Measurements from ENCODE around the gene MGAT5. TPM values are rescaled to one million over a fixed set of nuclear protein-coding genes. Genes with fewer than 3 reads are reported as not detected.

Gene MGAT5
- total RNA-seq, 2 donors from 2014 or later: 61.7 to 63.2 TPM

DNA sequence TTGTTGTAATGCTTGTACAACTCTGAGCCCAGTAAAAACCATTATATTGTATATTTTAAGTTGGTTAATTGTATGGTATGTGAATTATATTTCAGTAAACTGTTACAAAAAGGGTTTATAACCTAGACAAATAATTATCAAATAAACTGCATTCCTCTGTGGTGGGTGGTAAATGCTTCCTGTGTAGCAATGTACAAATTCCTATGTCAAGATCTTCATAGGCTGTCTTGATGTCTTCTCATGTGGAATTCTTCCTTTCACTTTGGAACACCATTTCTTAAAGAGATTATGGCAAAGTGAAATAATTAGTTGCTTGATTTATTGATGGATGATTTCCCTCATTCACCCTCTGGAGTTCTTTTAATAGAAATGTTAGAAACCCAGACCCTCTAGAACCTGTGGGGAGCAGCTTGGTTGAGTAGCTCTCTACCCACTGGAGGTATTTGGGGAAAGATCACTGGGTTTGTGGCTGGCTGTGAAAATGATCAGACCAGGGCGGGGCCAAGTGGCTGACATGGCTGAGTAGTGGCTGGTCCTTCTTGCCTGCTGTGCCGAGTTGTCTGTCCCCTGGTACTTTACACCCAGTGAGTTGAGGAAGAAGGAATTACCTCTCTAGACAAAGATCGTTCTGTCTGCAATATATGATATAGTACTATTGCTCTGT is 22.4 kb upstream of the MGAT5 start:
- no peak for DNase-seq
- Histone ChIP-seq H3K4me3 (no peak overlapping the region), H3K9me3 (no peaks in the 10 kb centered on the region), H3K9ac (ENCODE audit: low read depth in 2 of 2, low read length in 2 of 2) (no peak overlapping the region), H3K27ac (no peak overlapping the region), H3K36me3 (no peaks in the 10 kb centered on the region), H3K4me1 (no peaks in the 10 kb centered on the region), H3K27me3 (no peaks in the 10 kb centered on the region)
- TF ChIP-seq, protein P1, sequence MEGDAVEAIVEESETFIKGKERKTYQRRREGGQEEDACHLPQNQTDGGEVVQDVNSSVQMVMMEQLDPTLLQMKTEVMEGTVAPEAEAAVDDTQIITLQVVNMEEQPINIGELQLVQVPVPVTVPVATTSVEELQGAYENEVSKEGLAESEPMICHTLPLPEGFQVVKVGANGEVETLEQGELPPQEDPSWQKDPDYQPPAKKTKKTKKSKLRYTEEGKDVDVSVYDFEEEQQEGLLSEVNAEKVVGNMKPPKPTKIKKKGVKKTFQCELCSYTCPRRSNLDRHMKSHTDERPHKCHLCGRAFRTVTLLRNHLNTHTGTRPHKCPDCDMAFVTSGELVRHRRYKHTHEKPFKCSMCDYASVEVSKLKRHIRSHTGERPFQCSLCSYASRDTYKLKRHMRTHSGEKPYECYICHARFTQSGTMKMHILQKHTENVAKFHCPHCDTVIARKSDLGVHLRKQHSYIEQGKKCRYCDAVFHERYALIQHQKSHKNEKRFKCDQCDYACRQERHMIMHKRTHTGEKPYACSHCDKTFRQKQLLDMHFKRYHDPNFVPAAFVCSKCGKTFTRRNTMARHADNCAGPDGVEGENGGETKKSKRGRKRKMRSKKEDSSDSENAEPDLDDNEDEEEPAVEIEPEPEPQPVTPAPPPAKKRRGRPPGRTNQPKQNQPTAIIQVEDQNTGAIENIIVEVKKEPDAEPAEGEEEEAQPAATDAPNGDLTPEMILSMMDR (IDR thresholded peaks at IDR 0.05): no peak
- intact Hi-C loops (cut with DNase I): no loop called here

DNA sequence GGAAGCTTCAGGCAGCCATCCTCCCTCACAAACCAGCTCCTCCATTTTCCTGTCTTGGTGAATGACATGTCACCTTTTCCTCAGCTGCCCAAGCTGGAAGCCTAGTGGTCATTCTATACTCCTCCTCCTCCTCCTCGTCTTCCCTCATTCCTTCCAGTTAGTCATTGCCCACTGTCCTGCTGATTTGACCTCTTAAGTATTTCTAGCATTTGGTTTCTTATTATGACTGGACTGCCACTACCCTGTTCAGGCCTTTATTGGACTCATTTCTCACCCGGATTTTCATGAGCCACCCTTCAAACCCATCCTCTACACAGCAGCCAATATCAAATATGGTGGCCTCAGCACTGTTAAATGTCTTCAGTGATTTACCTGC is 21.9 kb upstream of the MGAT5 start:
- Histone ChIP-seq H3K36me3 (no peaks in the 10 kb centered on the region), H3K4me1 (no peaks in the 10 kb centered on the region), H3K27me3 (no peaks in the 10 kb centered on the region), H3K27ac (no peak overlapping the region), H3K4me3 (no peak overlapping the region), H3K9ac (ENCODE audit: low read depth in 2 of 2, low read length in 2 of 2) (no peak overlapping the region), H3K9me3 (no peaks in the 10 kb centered on the region)
- intact Hi-C loops (cut with DNase I): no loop called here
- DNase-seq: no peak
- TF ChIP-seq, protein P1 (IDR thresholded peaks at IDR 0.05): no peak

DNA sequence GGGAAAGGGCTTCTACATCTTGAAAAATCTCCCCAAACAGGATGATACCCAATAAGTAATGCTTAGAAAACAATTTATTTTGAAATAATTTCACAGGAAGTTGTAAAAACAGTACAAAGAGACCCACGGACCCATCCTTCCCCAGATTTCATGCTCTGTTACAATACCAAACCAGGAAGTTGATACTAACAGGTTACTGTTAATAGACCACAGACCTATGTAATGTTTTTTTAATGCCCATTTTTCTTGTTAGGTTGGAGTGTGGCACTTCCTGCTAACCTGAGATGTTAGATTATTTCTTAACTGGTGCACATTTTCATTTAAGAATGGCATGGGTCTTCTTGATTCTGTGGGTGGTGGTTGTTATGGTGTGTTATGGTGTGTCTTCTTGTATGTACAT is 21.4 kb upstream of the MGAT5 start:
- intact Hi-C loops (cut with DNase I): no loop called here
- Histone ChIP-seq H3K36me3 (no peaks in the 10 kb centered on the region), H3K27ac (peak overlapping the region; percentile 40), H3K9me3 (no peaks in the 10 kb centered on the region), H3K9ac (ENCODE audit: low read depth in 2 of 2, low read length in 2 of 2) (no peak overlapping the region), H3K27me3 (no peaks in the 10 kb centered on the region), H3K4me1 (no peaks in the 10 kb centered on the region), H3K4me3 (no peak overlapping the region)
- TF ChIP-seq, protein P1 (IDR thresholded peaks at IDR 0.05): no peak
- no peak for DNase-seq

DNA sequence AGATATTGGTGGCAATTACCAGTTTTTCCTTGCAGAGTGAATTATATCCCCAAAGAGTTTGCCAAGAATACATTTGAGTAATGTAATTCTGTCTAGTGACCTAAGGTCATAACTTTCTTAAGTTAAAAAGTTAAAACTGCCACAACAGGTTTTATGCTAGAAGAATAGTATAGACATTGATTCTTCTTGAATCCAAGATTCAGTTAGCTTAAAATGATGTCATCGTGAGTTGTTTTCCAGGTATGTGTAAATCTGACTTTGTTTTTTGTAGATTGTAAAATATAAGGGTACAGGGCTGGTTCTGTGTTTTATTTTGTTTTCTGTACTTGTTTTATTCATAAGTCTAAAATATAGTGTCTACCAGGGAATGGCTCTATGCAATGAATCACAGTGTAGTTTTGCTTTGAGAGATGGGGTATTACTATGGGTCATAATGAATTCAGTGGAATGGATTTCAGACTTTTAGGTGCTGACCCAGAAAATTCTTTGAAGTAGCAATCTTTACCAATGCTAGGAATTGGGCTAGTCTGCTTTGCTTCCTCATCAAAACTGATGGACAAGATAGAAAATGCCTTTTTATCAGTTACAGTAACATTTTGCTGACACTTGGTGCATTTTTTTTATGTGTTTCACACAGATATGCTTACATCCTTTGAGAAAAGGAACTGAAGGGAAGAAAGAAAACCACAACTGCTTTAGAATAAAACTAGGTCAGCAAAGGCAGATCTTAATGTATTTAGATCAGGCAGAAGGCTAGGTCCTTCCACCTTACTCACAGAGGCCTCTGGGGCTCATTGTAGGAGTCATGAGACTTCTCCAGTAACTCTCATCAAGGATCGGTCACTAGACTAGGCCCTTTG is 20.8 kb upstream of the MGAT5 start:
- Histone ChIP-seq H3K4me1 (no peaks in the 10 kb centered on the region), H3K9me3 (no peaks in the 10 kb centered on the region), H3K27me3 (no peaks in the 10 kb centered on the region), H3K4me3 (no peak overlapping the region), H3K36me3 (no peaks in the 10 kb centered on the region), H3K9ac (ENCODE audit: low read depth in 2 of 2, low read length in 2 of 2) (no peak overlapping the region), H3K27ac (peak overlapping the region; percentile 40)
- TF ChIP-seq, protein P1 (IDR thresholded peaks at IDR 0.05): no peak
- DNase-seq: no peak
- intact Hi-C loops (cut with DNase I): no loop called here

DNA sequence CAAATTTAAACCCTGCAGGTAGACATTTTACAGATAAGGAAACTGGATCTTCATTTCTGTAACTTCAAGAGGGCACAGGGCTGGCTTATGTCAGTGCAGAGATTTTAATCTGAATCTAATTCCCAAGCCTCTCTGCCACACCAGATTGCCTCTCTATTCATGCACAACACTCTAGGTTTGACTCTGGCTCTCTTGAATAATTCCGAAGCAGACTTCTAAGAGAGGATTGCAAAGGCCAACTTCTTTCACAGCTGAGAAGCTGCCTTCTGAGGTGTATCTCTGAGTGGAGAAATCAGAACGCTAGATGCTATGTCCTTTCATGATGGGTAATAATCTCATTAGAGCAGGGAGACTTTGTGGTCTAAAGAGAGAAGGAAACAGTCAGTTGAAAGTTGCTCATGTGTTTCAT is 20.1 kb upstream of the MGAT5 start:
- H3K4me3 ChIP-seq: no peak overlapping the region
- H3K27ac ChIP-seq: peak overlapping the region; percentile 40
- no peaks in the 10 kb centered on the region for H3K27me3 ChIP-seq
- intact Hi-C loops (cut with DNase I): no loop called here
- no peaks in the 10 kb centered on the region for H3K36me3 ChIP-seq
- no peak for DNase-seq
- H3K9me3 ChIP-seq: no peaks in the 10 kb centered on the region
- no peak overlapping the region for H3K9ac ChIP-seq (ENCODE audit: low read depth in 2 of 2, low read length in 2 of 2)
- H3K4me1 ChIP-seq: no peaks in the 10 kb centered on the region
- TF ChIP-seq, protein P1 (IDR thresholded peaks at IDR 0.05): no peak
